ENCODE data around the gene DPH1. TPM values are rescaled to one million over a fixed set of nuclear protein-coding genes. Genes with fewer than 3 reads are reported as not detected.

The DPH1 gene
- total RNA-seq, 6 donors from 2014 or later: 28.8 to 129 (median 45.1) TPM

DNA sequence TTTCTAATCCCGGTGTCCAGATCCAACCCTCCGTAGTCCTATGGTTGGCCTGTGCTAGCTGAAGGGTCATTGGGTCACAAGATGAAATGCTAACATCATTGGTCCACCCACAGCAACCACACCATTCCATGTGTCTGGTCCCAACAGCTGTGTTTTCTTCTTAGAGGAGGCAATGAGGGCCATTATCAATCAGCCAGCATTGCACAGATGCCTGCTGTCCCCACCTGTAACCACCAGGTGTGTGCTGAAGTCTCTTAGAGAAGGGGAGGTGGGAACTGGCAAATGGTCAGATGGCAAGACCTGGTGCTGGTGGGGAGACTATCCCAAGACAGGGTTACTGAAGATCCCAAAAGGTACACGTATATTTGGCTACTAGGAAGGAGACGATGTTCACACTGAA lies 62.3 kb downstream of the DPH1 start:
- Histone ChIP-seq H3K27me3 (no peaks in the 10 kb centered on the region), H3K27ac (peak overlapping the region in 2 of 4 donors; percentile 43 to 46), H3K36me3 (no peaks in the 10 kb centered on the region), H3K9me3 (no peaks in the 10 kb centered on the region), H3K4me1 (peaks cover 44 to 71% (median 65%) of the 10 kb centered on the region in 4 donors), H3K4me3 (no peak overlapping the region)
- TF ChIP-seq POLR2AphosphoS5 (IDR thresholded peaks at IDR 0.05) (no peak), EP300 (IDR thresholded peaks at IDR 0.05) (no peak), POLR2A (IDR thresholded peaks at IDR 0.05) (no peak)
- TF ChIP-seq, protein P1, sequence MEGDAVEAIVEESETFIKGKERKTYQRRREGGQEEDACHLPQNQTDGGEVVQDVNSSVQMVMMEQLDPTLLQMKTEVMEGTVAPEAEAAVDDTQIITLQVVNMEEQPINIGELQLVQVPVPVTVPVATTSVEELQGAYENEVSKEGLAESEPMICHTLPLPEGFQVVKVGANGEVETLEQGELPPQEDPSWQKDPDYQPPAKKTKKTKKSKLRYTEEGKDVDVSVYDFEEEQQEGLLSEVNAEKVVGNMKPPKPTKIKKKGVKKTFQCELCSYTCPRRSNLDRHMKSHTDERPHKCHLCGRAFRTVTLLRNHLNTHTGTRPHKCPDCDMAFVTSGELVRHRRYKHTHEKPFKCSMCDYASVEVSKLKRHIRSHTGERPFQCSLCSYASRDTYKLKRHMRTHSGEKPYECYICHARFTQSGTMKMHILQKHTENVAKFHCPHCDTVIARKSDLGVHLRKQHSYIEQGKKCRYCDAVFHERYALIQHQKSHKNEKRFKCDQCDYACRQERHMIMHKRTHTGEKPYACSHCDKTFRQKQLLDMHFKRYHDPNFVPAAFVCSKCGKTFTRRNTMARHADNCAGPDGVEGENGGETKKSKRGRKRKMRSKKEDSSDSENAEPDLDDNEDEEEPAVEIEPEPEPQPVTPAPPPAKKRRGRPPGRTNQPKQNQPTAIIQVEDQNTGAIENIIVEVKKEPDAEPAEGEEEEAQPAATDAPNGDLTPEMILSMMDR (IDR thresholded peaks at IDR 0.05): no peak
- DNase-seq (no peak), ATAC-seq (ENCODE audit: low FRiP score in 2 of 2) (no peak)
- 74 to 81% methylated on average over 4 of the region's 4 CpGs for WGBS, 2 donors

GRCh38 chr17:2093349-2093748 lies 63.4 kb downstream of the DPH1 start:
- WGBS, 2 donors: 63 to 72% methylated on average over 5 of the region's 5 CpGs
- Histone ChIP-seq H3K4me3 (no peak overlapping the region), H3K27ac (peak overlapping the region; percentile 20 to 46 (median 32)), H3K27me3 (no peaks in the 10 kb centered on the region), H3K9me3 (no peaks in the 10 kb centered on the region), H3K4me1 (peaks cover 33 to 60% (median 54%) of the 10 kb centered on the region in 4 donors), H3K36me3 (no peaks in the 10 kb centered on the region)
- peak in 1 of 2 donors; percentile 82 for DNase-seq
- TF ChIP-seq POLR2AphosphoS5 (IDR thresholded peaks at IDR 0.05) (no peak), POLR2A (IDR thresholded peaks at IDR 0.05) (no peak), EP300 (IDR thresholded peaks at IDR 0.05) (no peak)
- TF ChIP-seq, protein P1 (IDR thresholded peaks at IDR 0.05): no peak
- peak in 1 of 2 donors; percentile 87 for ATAC-seq (ENCODE audit: low FRiP score in 2 of 2)

Small RNA genes lying within 50 kb of the gene (small RNA-seq; reads per million reads assigned to genes)
- gene AC090617.9: 0 reads per million in 4 donors
- gene MIR132: 5.7 to 26.8 (median 7.5) reads per million in 4 donors
- gene MIR212: 1.2 to 12.5 (median 1.9) reads per million in 4 donors
- 0 reads per million in 4 donors for gene OVCA2

Other genes with a start within 250 kb of the DPH1 start
- 10 to 100 TPM in 5 of 6 donors, 1 to 10 TPM in 1; 9.1 to 28.3 (median 17.3) TPM for gene SMYD4, start 200.3 kb upstream of the DPH1 start, total RNA-seq
- gene RPA1, start 200.1 kb upstream of the DPH1 start, total RNA-seq: 10 to 100 TPM; 14.1 to 82.3 (median 24.8) TPM
- 1 to 10 TPM; 5.1 to 7.3 (median 6.2) TPM for gene RTN4RL1, start 4.8 kb upstream of the DPH1 start, total RNA-seq
- gene OVCA2, start 11.9 kb downstream of the DPH1 start, total RNA-seq: 10 to 100 TPM; 20.1 to 56.1 (median 33.5) TPM
- 10 to 100 TPM in 5 of 6 donors, 1 to 10 TPM in 1; 8.0 to 25.5 (median 19.1) TPM for gene HIC1, start 24.9 kb downstream of the DPH1 start, total RNA-seq